T-helper 1 cell (primary cell): ENCODE results near the gene FAM209B.
"Not testable (repeated sequence)": the region's sequence is repeated elsewhere in the genome, so short reads cannot be mapped to it uniquely, and the experiment has no call there.

Source experiments
- DNase-seq, 5 donors: peaks; one replicate each; pipeline ENCODE4 v3.0.0-alpha.2; 2012 to 2020

The FAM209B gene

DNA sequence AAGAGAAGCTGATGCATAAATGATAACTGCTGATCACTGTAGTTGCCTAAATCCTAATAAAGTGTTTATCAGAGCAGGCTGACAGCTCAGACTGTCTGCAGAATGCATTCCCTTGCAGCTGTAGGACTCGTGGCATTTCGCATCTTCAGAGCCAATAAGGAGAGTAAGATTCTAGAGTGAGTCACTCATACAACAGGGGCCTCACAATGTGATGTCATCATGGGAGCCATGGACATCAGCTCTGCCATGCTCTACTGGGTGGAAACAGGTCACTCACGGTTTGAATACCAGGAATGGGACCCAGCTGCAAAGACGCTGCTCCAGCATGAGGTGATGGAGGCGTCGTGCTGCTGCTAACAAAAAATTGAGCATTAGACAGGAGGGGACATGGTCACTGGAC, 7.4 kb downstream of the FAM209B start:
- DNase-seq: no peak

GRCh38 chr20:56542489-56543030, 9.5 kb downstream of the FAM209B start:
- DNase-seq: no peak

DNA sequence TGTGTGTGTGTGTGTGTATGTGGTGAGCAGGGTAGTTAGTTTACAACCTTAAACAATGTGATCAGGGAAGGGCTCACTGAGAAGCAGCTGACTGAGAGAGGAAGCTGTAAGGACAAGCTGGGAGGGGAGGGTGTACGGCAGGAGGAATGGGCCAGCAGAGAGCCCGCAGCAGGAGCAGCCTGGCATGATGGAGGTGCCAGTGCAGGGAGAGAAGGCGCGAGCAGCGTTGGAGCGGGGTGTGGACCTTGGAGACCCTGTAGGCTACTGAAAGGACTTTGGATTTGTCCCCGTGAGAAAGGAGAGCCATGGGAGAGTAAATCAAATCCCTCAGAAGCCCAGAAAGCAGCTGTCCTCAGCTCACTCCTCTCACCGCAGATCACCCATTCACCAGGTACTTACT, 18.5 kb downstream of the FAM209B start:
- DNase-seq: no peak

- no peak for DNase-seq
These were observed 20.0 kb downstream of the FAM209B start for GRCh38 chr20:56552911-56553629.

DNA sequence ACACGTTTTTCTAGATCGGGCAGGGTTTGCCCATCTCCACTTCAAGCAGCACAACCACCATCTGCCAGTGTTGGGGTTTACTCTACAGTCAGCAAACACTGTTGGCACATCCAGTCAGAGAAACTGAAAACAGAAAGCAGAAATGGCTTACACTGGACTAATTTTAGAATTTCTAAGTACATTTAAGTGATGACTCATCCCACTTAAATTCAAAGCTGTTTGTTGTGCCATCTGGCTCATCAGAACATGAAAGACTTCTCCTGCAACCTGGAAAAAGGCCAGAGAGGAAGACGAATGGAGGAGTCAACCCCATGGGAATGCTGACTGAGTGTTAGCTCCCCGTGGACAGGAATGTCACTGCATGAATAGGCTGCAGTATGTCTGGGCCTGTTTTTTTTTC, 21.8 kb downstream of the FAM209B start:
- peak in 1 of 5 donors; percentile 55 for DNase-seq

DNA sequence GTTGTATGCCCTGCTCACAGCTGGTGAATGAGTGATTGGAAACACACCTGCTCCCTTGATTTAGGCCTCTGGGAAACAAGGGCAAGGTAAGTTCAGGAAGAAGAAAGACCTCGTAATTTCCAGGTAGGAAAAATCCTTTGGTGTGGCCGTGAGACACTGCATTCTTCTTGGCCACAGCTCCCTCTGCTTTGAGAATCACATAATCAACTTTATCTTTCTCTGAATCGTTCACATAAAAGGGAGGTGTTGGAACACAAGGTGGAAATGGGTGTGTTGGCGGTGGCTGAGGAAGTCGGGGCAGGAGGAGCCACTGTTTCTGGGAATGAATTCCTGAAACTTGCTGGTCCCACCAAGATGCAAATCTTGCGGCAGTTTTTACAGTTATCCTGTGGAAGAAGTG, 25.9 kb downstream of the FAM209B start:
- DNase-seq: no peak

- not testable (repeated sequence) for DNase-seq
These were observed 31.5 kb downstream of the FAM209B start for GRCh38 chr20:56564526-56564925.

DNA sequence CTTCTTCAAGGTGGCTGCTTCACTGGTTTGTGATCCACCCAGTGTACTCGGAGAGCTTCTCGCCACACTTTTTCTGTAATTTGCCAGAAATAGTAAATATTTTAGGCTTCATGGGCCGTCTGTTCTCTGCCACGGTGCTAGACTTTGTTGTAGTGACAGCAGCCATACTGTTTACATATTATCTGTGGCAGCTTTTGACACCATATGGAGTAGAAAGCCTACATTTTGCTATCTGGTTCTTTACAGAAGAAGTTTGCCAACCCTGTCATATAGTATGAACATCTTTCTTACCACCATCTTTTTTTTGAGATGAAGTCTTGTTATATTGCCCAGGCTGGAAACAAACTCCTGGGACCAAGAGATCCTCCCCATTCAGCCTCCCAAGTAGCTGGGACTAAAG, 32.5 kb downstream of the FAM209B start:
- DNase-seq: no peak

- no peak for DNase-seq
These were observed 33.6 kb downstream of the FAM209B start for GRCh38 chr20:56566621-56567020.

- no peak for DNase-seq
These were observed 37.8 kb downstream of the FAM209B start for GRCh38 chr20:56570832-56571231.

GRCh38 chr20:56572172-56572571, 39.1 kb downstream of the FAM209B start:
- no peak for DNase-seq

- DNase-seq: no peak
These were observed 40.9 kb downstream of the FAM209B start for GRCh38 chr20:56573986-56574385.

- no peak for DNase-seq
These were observed 41.6 kb downstream of the FAM209B start for GRCh38 chr20:56574531-56575142.

DNA sequence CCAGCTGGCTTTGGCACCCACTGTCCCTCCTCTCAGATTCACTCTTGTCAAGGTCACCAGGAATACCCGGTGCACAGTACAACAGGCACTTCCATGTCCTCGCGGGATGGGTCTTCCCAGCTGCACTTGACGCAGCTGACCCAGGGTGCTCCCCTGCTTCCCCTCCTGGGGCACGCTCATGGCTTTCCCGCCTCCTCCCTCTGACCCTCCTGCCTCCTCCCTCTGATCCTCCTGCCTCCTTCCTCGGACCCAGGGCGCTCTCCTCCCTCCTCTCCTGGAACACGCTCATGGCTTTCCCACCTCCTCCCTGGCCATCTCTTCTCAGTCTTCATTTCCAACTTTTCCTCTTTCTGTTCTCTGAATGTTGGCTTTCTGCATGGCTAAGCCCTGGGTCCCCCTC, 42.1 kb downstream of the FAM209B start:
- no peak for DNase-seq

GRCh38 chr20:56575961-56576360, 42.9 kb downstream of the FAM209B start:
- DNase-seq: no peak

GRCh38 chr20:56579301-56579710, 46.3 kb downstream of the FAM209B start:
- DNase-seq: no peak

GRCh38 chr20:56580226-56580625, 47.2 kb downstream of the FAM209B start:
- DNase-seq: no peak

DNA sequence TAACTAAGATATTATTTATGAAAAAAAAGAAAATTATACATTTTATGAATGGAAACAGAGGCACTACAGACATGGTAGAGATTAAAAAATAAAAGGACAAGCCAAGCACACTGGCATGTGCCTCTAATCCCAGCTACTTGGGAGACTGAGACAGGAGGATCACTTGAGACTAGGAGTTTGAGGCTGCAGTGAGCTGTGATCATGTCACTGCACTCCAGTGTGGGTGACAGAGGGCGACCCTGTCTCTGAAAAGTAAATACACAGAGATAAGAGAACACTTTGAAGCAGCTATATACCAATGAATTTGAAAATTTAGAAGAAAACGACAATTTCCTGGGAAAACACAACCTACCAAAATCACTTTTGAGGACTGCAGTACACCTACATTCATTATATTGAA, 48.7 kb downstream of the FAM209B start:
- DNase-seq: no peak

DNA sequence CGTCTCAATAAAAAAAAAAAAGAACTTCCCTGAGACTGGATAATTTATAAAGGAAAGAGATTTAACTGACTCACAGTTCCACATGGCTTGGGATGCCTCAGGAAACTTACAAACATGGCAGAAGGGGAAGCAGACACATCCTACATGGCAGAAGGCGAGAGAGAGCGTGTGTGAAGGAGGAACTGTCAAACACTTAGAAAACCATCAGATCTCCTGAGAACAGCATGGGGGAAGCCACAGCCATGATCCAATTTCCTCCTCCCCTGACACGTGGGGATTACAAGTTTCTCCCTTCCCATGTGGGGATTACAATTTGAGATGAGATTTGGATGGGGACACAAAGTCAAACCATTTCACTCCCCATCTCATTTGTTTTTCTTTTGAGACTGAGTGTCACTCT, 49.5 kb downstream of the FAM209B start:
- DNase-seq: no peak

DNA sequence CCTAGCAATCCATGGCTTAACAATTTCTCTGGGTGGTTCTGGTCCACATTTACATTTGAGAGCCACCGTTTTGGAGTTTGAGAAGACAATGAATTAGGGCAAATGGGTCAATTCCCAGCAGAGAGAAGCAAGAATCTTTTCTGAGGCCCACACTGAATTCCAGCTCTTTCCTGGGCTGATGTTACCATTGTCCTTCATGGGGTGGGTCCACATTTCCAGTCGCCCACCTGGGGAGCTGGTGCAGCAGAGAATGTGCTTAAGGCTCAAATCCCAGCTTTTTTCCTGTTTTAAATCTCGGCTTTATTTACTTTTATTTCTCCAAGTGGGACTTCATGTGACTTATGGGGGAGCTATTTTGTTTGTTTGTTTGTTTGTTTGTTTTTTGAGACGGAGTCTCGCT, 51.9 kb downstream of the FAM209B start:
- DNase-seq: no peak
